Loucy (cell line): ENCODE measurements around the gene PSMB1.

Experiments
- H2AFZ ChIP-seq: fragments of 200-600 bp; sonication (generic); 2 replicates; pipeline ENCODE4 v1.6.0; 2016; ENCODE audit warnings: antibody characterized with exemption, mild to moderate bottlenecking, low read length, moderate library complexity
- H3F3A ChIP-seq: fragments of 200-600 bp; 2 replicates; pipeline ENCODE4 v1.6.0; 2016; ENCODE audit warnings: antibody characterized with exemption, low read depth, mild to moderate bottlenecking
- H3K27me3 ChIP-seq: fragments of 200-600 bp; sonication (generic); 2 replicates; pipeline ENCODE4 v1.6.1; 2014; ENCODE audit warnings: low read length, mild to moderate bottlenecking; ENCODE audit not compliant: insufficient read depth, poor library complexity, severe bottlenecking
- H3K36me3 ChIP-seq: fragments of 200-600 bp; sonication (generic); 2 replicates; pipeline ENCODE4 v1.6.1; 2016; ENCODE audit warnings: low read length; ENCODE audit not compliant: insufficient read depth
- H3K4me1 ChIP-seq: fragments of 200-600 bp; sonication (generic); 2 replicates; pipeline ENCODE4 v1.5.1; 2014; ENCODE audit warnings: low read length, mild to moderate bottlenecking; ENCODE audit not compliant: insufficient read depth, poor library complexity, severe bottlenecking
- H3K4me2 ChIP-seq: fragments of 200-600 bp; sonication (generic); 2 replicates; pipeline ENCODE4 v1.6.0; 2014; ENCODE audit warnings: antibody characterized with exemption, low read length, low read depth, mild to moderate bottlenecking; ENCODE audit not compliant: poor library complexity, severe bottlenecking
- H3K4me3 ChIP-seq: fragments of 200-600 bp; sonication (generic); 2 replicates; pipeline ENCODE4 v1.5.1; 2014; ENCODE audit warnings: low read length, mild to moderate bottlenecking, mixed read lengths; ENCODE audit not compliant: poor library complexity, severe bottlenecking
- H3K79me2 ChIP-seq: fragments of 200-600 bp; sonication (generic); 2 replicates; pipeline ENCODE4 v1.6.1; 2014; ENCODE audit warnings: low read length; ENCODE audit not compliant: insufficient read depth
- H3K9ac ChIP-seq: fragments of 200-600 bp; sonication (generic); 2 replicates; pipeline ENCODE4 v1.6.0; 2014; ENCODE audit warnings: mild to moderate bottlenecking, low read depth, low read length, moderate library complexity; ENCODE audit not compliant: poor library complexity, severe bottlenecking
- H3K9me2 ChIP-seq: fragments of 200-600 bp; sonication (generic); replicated peaks from 2 replicates; pipeline ENCODE4 v1.6.1; 2016; ENCODE audit warnings: low read depth, low read length, mixed read lengths
- H3K9me3 ChIP-seq: fragments of 200-600 bp; sonication (generic); 2 replicates; pipeline ENCODE4 v1.6.1; 2014; ENCODE audit warnings: mild to moderate bottlenecking, antibody characterized with exemption, low read length, low read depth; ENCODE audit not compliant: insufficient read depth
- H4K20me1 ChIP-seq: fragments of 200-600 bp; sonication (generic); 2 replicates; pipeline ENCODE4 v1.6.0; 2014; ENCODE audit warnings: antibody characterized with exemption, low read length, mild to moderate bottlenecking; ENCODE audit not compliant: insufficient read depth, poor library complexity, severe bottlenecking
- EZH2phosphoT487 ChIP-seq: fragments of 200-600 bp; IDR thresholded peaks from 2 replicates; pipeline ENCODE4 v1.6.1; 2018; ENCODE audit warnings: antibody characterized with exemption, mild to moderate bottlenecking, moderate library complexity, borderline replicate concordance
- TF ChIP-seq, protein P1 (sequence below): fragments of 200-600 bp; sonication (generic); conservative IDR thresholded peaks from 2 replicates; pipeline ENCODE4 v1.5.1; 2014; ENCODE audit warnings: mild to moderate bottlenecking, antibody characterized with exemption, low read length

PSMB1 gene

DNA sequence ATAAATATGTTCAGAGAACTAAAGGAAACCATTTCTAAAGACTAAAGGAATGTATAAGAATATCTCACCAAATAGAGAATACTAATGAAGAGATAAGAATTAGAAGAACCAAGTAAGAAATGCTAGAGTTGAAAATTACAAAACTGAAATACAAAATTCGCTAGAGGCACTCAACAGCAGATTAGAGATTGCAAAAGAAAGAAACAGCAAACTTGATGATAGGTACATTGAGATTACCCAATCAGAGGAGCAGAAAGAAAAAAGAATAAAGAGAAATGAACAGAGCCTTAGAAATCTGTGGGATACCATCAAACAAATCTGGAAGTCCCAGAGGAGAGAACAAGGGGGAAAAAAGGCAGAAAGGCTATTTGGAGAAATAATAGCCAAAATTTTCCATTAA lies 37.6 kb upstream of the PSMB1 start:
- H4K20me1 ChIP-seq, result no peaks in the 10 kb centered on the region
- H3K36me3 ChIP-seq, result no peaks in the 10 kb centered on the region
- no peaks in the 10 kb centered on the region for H3F3A ChIP-seq
- no peaks in the 10 kb centered on the region for H3K9me2 ChIP-seq
- peaks cover 2% of the 10 kb centered on the region for H3K4me1 ChIP-seq
- no peaks in the 10 kb centered on the region for H3K79me2 ChIP-seq
- H2AFZ ChIP-seq, result no peak overlapping the region
- no peak overlapping the region for H3K4me2 ChIP-seq
- no peak overlapping the region for H3K9ac ChIP-seq
- no peaks in the 10 kb centered on the region for H3K27me3 ChIP-seq
- TF ChIP-seq EZH2phosphoT487, result no peak
- TF ChIP-seq, protein P1, sequence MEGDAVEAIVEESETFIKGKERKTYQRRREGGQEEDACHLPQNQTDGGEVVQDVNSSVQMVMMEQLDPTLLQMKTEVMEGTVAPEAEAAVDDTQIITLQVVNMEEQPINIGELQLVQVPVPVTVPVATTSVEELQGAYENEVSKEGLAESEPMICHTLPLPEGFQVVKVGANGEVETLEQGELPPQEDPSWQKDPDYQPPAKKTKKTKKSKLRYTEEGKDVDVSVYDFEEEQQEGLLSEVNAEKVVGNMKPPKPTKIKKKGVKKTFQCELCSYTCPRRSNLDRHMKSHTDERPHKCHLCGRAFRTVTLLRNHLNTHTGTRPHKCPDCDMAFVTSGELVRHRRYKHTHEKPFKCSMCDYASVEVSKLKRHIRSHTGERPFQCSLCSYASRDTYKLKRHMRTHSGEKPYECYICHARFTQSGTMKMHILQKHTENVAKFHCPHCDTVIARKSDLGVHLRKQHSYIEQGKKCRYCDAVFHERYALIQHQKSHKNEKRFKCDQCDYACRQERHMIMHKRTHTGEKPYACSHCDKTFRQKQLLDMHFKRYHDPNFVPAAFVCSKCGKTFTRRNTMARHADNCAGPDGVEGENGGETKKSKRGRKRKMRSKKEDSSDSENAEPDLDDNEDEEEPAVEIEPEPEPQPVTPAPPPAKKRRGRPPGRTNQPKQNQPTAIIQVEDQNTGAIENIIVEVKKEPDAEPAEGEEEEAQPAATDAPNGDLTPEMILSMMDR, result no peak
- peaks cover 26% of the 10 kb centered on the region; the same call in 1 of the 2 replicates for H3K9me3 ChIP-seq
- no peak overlapping the region for H3K4me3 ChIP-seq

- H3F3A ChIP-seq, result no peaks in the 10 kb centered on the region
- H3K79me2 ChIP-seq, result peaks cover 28% of the 10 kb centered on the region
- peaks cover 14% of the 10 kb centered on the region for H4K20me1 ChIP-seq
- TF ChIP-seq, protein P1, result no peak
- TF ChIP-seq EZH2phosphoT487, result no peak
- H3K4me1 ChIP-seq, result peaks cover 26% of the 10 kb centered on the region
- H3K9ac ChIP-seq, result peak overlapping the region; percentile 82
- peaks cover 5% of the 10 kb centered on the region; the same call in 1 of the 2 replicates for H3K36me3 ChIP-seq
- H3K9me2 ChIP-seq, result no peaks in the 10 kb centered on the region
- peaks cover 4% of the 10 kb centered on the region; the same call in 1 of the 2 replicates for H3K9me3 ChIP-seq
- H3K27me3 ChIP-seq, result no peaks in the 10 kb centered on the region
- peak overlapping the region; percentile 93 for H2AFZ ChIP-seq
- peak overlapping the region; percentile 96 for H3K4me2 ChIP-seq
- H3K4me3 ChIP-seq, result peak overlapping the region; percentile 88
Observed at GRCh38 chr6:170584954-170585498, 31.9 kb upstream of the PSMB1 start.

GRCh38 chr6:170584181-170584953 lies 31.3 kb upstream of the PSMB1 start, which contains the start of gene PDCD2:
Gene PDCD2 (minus strand): TSS chr6:170584637. CDS start chr6:170584581, 56 bp downstream.
- no peaks in the 10 kb centered on the region for H3K27me3 ChIP-seq
- H3K4me3 ChIP-seq, result peak within 1 kb of the TSS; percentile 88

More at GRCh38 chr6:170584181-170584953, 31.3 kb upstream of the PSMB1 start, which contains the start of gene PDCD2:
- Histone ChIP-seq H3K9ac (peak within 1 kb of the TSS; percentile 82), H3K9me2 (no peaks in the 10 kb centered on the region), H2AFZ (peak within 1 kb of the TSS; percentile 93), H3K4me1 (peaks cover 26% of the 10 kb centered on the region), H3K4me2 (peak within 1 kb of the TSS; percentile 96), H3K9me3 (no peaks in the 10 kb centered on the region; the same call in 1 of the 2 replicates), H4K20me1 (peaks cover 14% of the 10 kb centered on the region), H3K79me2 (peaks cover 28% of the 10 kb centered on the region), H3K36me3 (peaks cover 5% of the 10 kb centered on the region; the same call in 1 of the 2 replicates), H3F3A (no peaks in the 10 kb centered on the region)
- TF ChIP-seq EZH2phosphoT487, result no peak
- TF ChIP-seq, protein P1, result no peak
